Smooth muscle cell (in vitro differentiated cells): Measurements from ENCODE around the gene NSMCE4A. TPM values are rescaled to one million over a fixed set of nuclear protein-coding genes. Genes with fewer than 3 reads are reported as not detected.

Experiments used
- DNase-seq: peaks from one replicate; lab custom pipeline; 2025; ENCODE audit not compliant: unreplicated experiment; lab: John Stamatoyannopoulos, UW
- H2AFZ ChIP-seq: fragments of 200-600 bp; sonication (generic); 2 replicates; pipeline ENCODE4 v1.6.0; 2016; ENCODE audit warnings: antibody characterized with exemption, low read depth, mild to moderate bottlenecking
- H3F3A ChIP-seq: fragments of 200-600 bp; sonication (generic); 2 replicates; pipeline ENCODE4 v1.6.0; 2017; ENCODE audit warnings: antibody characterized with exemption, low read depth
- H3K27ac ChIP-seq: fragments of 200-600 bp; sonication (generic); 2 replicates; pipeline ENCODE4 v1.5.1; 2016; ENCODE audit warnings: low read depth, mild to moderate bottlenecking
- H3K27me3 ChIP-seq: fragments of 200-600 bp; sonication (generic); 2 replicates; pipeline ENCODE4 v1.6.1; 2016; ENCODE audit warnings: low read depth, mild to moderate bottlenecking
- H3K36me3 ChIP-seq: fragments of 200-600 bp; sonication (generic); 2 replicates; pipeline ENCODE4 v1.5.1; 2016; ENCODE audit warnings: low read depth
- H3K4me1 ChIP-seq: fragments of 200-600 bp; sonication (generic); 2 replicates; pipeline ENCODE4 v1.5.1; 2016; ENCODE audit warnings: low read depth
- H3K4me2 ChIP-seq: fragments of 200-600 bp; sonication (generic); 2 replicates; pipeline ENCODE4 v1.6.0; 2016; ENCODE audit warnings: mild to moderate bottlenecking
- H3K4me3 ChIP-seq: fragments of 200-600 bp; sonication (generic); 2 replicates; pipeline ENCODE4 v1.5.1; 2016; ENCODE audit warnings: mild to moderate bottlenecking
- H3K79me2 ChIP-seq: fragments of 200-600 bp; sonication (generic); 2 replicates; pipeline ENCODE4 v1.6.0; 2016; ENCODE audit warnings: low read depth, mild to moderate bottlenecking
- H3K9ac ChIP-seq: fragments of 200-600 bp; sonication (generic); 2 replicates; pipeline ENCODE4 v1.6.0; 2016; ENCODE audit warnings: low read depth
- H3K9me3 ChIP-seq: fragments of 200-600 bp; sonication (generic); replicated peaks from 2 replicates; pipeline ENCODE4 v1.5.1; 2016; ENCODE audit warnings: low read depth
- H4K20me1 ChIP-seq: fragments of 200-600 bp; sonication (generic); 2 replicates; pipeline ENCODE4 v1.6.0; 2016; ENCODE audit warnings: low read depth
- CTCF ChIP-seq: fragments of 200-600 bp; sonication (generic); IDR thresholded peaks from 2 replicates; pipeline ENCODE4 v1.5.1; 2017; ENCODE audit warnings: borderline replicate concordance, mild to moderate bottlenecking, antibody characterized with exemption; ENCODE audit not compliant: insufficient read depth, poor library complexity, severe bottlenecking
- WGBS: methylation state at CpG from one replicate; pipeline ENCODE4 v1.1.7; 2016; ENCODE audit warnings: low lambda C conversion rate; 5-methylcytosine and 5-hydroxymethylcytosine counted together
- polyA plus RNA-seq: library from polyadenylated mRNA; unstranded; fragments of >200 nt; fragmentation: Nextera tagmentation; extraction: Ambion mirVana; gene quantifications from 2 replicates; pipeline ENCODE4 v1.2.1, GENCODE V29; 2016
- total RNA-seq: library from RNA; depleted of rRNA; stranded (reverse); fragments of >200 nt; gene quantifications from 2 replicates; pipeline ENCODE4 v1.2.3, GENCODE V29; 2014

The NSMCE4A gene
- total and polyA plus RNA-seq, 2 experiments from 2014 or later, result 24.7 to 35.3 TPM

- Histone ChIP-seq H3K9ac (no peak overlapping the region), H3K79me2 (no peaks in the 10 kb centered on the region), H3K27me3 (no peaks in the 10 kb centered on the region), H4K20me1 (no peaks in the 10 kb centered on the region), H2AFZ (no peak overlapping the region), H3K27ac (no peak overlapping the region), H3K9me3 (no peaks in the 10 kb centered on the region), H3K4me1 (no peaks in the 10 kb centered on the region), H3K4me2 (no peak overlapping the region), H3K36me3 (no peaks in the 10 kb centered on the region), H3F3A (no peaks in the 10 kb centered on the region), H3K4me3 (no peak overlapping the region)
- WGBS, result 90% methylated on average over 7 of the region's 7 CpGs
- TF ChIP-seq CTCF, result no peak
- no peak for DNase-seq
Measured at GRCh38 chr10:121947343-121948330, 27.4 kb downstream of the NSMCE4A start.

GRCh38 chr10:121942749-121943416 is 32.1 kb downstream of the NSMCE4A start:
- Histone ChIP-seq H3K36me3 (no peaks in the 10 kb centered on the region), H3K79me2 (no peaks in the 10 kb centered on the region), H4K20me1 (no peaks in the 10 kb centered on the region), H3K27ac (peak overlapping the region; percentile 21), H3K27me3 (no peaks in the 10 kb centered on the region), H2AFZ (no peak overlapping the region), H3K9ac (no peak overlapping the region), H3K4me2 (no peak overlapping the region), H3K9me3 (no peaks in the 10 kb centered on the region), H3F3A (peaks cover 7% of the 10 kb centered on the region), H3K4me1 (no peaks in the 10 kb centered on the region), H3K4me3 (no peak overlapping the region)
- TF ChIP-seq CTCF, result no peak
- 69% methylated on average over 2 of the region's 2 CpGs for WGBS
- DNase-seq, result no peak

GRCh38 chr10:121941532-121941931 is 33.5 kb downstream of the NSMCE4A start:
- 97% methylated on average over 3 of the region's 3 CpGs for WGBS
- DNase-seq, result no peak

More at GRCh38 chr10:121941532-121941931, 33.5 kb downstream of the NSMCE4A start:
- no peaks in the 10 kb centered on the region for H3K4me1 ChIP-seq
- TF ChIP-seq CTCF, result no peak
- H3K9ac ChIP-seq, result no peak overlapping the region
- H2AFZ ChIP-seq, result no peak overlapping the region
- no peaks in the 10 kb centered on the region for H3K9me3 ChIP-seq
- no peaks in the 10 kb centered on the region for H3K36me3 ChIP-seq
- H3K79me2 ChIP-seq, result no peaks in the 10 kb centered on the region
- no peak overlapping the region for H3K27ac ChIP-seq
- H3F3A ChIP-seq, result peaks cover 7% of the 10 kb centered on the region
- H3K4me3 ChIP-seq, result no peak overlapping the region
- H3K4me2 ChIP-seq, result no peak overlapping the region
- H3K27me3 ChIP-seq, result no peaks in the 10 kb centered on the region
- H4K20me1 ChIP-seq, result no peaks in the 10 kb centered on the region
